ENCODE measurements around the gene PELO. TPM values are rescaled to one million over a fixed set of nuclear protein-coding genes. Genes with fewer than 3 reads are reported as not detected.
"Not testable (repeated sequence)": the region's sequence is repeated elsewhere in the genome, so short reads cannot be mapped to it uniquely, and the experiment has no call there.

PELO gene
- 19.8 and 23.6 TPM in 2 replicates for total RNA-seq (2012; rRNA removed)

GRCh38 chr5:52787600-52788504, at the start of gene PELO, which contains the start of gene ITGA1:
Gene PELO, plus strand, starts transcription at chr5:52787916. Its CDS starts 12,479 bp downstream, at chr5:52800395.
Gene ITGA1, plus strand, starts transcription at chr5:52787916. Its CDS starts 438 bp downstream, at chr5:52788354.
- peak within 1 kb of the TSS; percentile 87 for H3K4me2 ChIP-seq (ENCODE audit: low read length)
- no peaks in the 10 kb centered on the region for H3K36me3 ChIP-seq (ENCODE audit: insufficient read depth, low read length)
- H3K4me1 ChIP-seq (ENCODE audit: control insufficient read depth, insufficient read depth, low read length) = peaks cover 30% of the 10 kb centered on the region
- H3K27me3 ChIP-seq (ENCODE audit: control insufficient read depth, insufficient read depth, low read length) = no peaks in the 10 kb centered on the region
- H3K9me3 ChIP-seq (replicated peaks; ENCODE audit: low read length) = no peaks in the 10 kb centered on the region
- H3K4me3 ChIP-seq (ENCODE audit: low read length) = peak within 1 kb of the TSS; percentile 77
- H3K9ac ChIP-seq (ENCODE audit: low read depth, low read length) = peak within 1 kb of the TSS; percentile 72

GRCh38 chr5:52738095-52738506, 49.6 kb upstream of the PELO start:
- no peaks in the 10 kb centered on the region for H3K4me1 ChIP-seq (ENCODE audit: control insufficient read depth, insufficient read depth, low read length)
- no peaks in the 10 kb centered on the region for H3K27me3 ChIP-seq (ENCODE audit: control insufficient read depth, insufficient read depth, low read length)
- no peaks in the 10 kb centered on the region for H3K9me3 ChIP-seq (replicated peaks; ENCODE audit: low read length)
- H3K9ac ChIP-seq (ENCODE audit: low read depth, low read length) = no peak overlapping the region
- no peaks in the 10 kb centered on the region for H3K36me3 ChIP-seq (ENCODE audit: insufficient read depth, low read length)
- no peak overlapping the region for H3K4me2 ChIP-seq (ENCODE audit: low read length)
- H3K4me3 ChIP-seq (ENCODE audit: low read length) = no peak overlapping the region

- Histone ChIP-seq H3K9ac (ENCODE audit: low read depth, low read length) (no peak overlapping the region), H3K9me3 (replicated peaks; ENCODE audit: low read length) (no peaks in the 10 kb centered on the region), H3K4me2 (ENCODE audit: low read length) (no peak overlapping the region), H3K27me3 (ENCODE audit: control insufficient read depth, insufficient read depth, low read length) (no peaks in the 10 kb centered on the region), H3K4me1 (ENCODE audit: control insufficient read depth, insufficient read depth, low read length) (no peaks in the 10 kb centered on the region), H3K4me3 (ENCODE audit: low read length) (no peak overlapping the region), H3K36me3 (ENCODE audit: insufficient read depth, low read length) (no peaks in the 10 kb centered on the region)
Measured at GRCh38 chr5:52740007-52740406, 47.7 kb upstream of the PELO start.

DNA sequence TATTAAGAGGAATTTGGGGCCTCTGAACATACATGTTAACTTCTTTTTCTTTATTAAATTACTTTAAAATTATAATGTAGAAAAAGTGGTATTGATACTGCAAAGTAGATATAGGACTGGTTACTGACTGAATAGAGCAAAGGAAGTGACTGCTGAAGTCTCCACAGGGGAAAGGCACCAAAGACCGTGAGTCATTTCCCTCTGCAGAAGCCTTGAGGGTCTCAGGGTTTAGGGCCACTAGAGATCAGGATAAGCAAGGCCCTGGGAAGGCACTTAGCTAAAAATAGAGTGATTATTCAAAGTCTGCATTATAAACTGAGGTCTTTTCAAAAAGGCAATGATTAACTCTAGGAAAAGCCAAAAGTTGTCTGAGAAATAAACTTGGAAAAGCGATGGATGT, 44.7 kb upstream of the PELO start:
- no peak overlapping the region for H3K4me2 ChIP-seq (ENCODE audit: low read length)
- no peak overlapping the region for H3K4me3 ChIP-seq (ENCODE audit: low read length)
- no peaks in the 10 kb centered on the region for H3K9me3 ChIP-seq (replicated peaks; ENCODE audit: low read length)
- no peaks in the 10 kb centered on the region for H3K36me3 ChIP-seq (ENCODE audit: insufficient read depth, low read length)
- no peak overlapping the region for H3K9ac ChIP-seq (ENCODE audit: low read depth, low read length)
- no peaks in the 10 kb centered on the region for H3K4me1 ChIP-seq (ENCODE audit: control insufficient read depth, insufficient read depth, low read length)
- no peaks in the 10 kb centered on the region for H3K27me3 ChIP-seq (ENCODE audit: control insufficient read depth, insufficient read depth, low read length)

DNA sequence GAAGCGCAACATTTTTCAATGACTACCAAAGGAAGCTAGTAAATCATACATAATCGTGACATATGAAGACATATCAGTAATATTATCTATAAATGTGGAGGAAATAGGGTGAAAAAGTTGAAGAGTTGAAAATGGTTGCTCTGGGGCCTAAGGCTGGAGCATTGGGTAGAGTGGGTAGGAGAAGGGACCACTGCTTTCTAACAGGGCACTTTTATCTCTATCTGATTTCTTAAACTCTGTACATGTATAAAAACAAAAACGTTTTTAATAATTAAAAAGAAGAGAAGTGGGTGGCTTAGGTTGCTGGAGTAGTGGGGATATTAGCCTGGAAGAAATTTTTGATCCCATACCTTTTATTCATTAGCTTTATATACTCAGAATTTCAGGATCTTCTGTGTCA, 44.2 kb upstream of the PELO start:
- Histone ChIP-seq H3K36me3 (ENCODE audit: insufficient read depth, low read length) (no peaks in the 10 kb centered on the region), H3K4me2 (ENCODE audit: low read length) (no peak overlapping the region), H3K9me3 (replicated peaks; ENCODE audit: low read length) (no peaks in the 10 kb centered on the region), H3K4me3 (ENCODE audit: low read length) (no peak overlapping the region), H3K4me1 (ENCODE audit: control insufficient read depth, insufficient read depth, low read length) (no peaks in the 10 kb centered on the region), H3K27me3 (ENCODE audit: control insufficient read depth, insufficient read depth, low read length) (no peaks in the 10 kb centered on the region), H3K9ac (ENCODE audit: low read depth, low read length) (no peak overlapping the region)

- no peak overlapping the region for H3K4me2 ChIP-seq (ENCODE audit: low read length)
- H3K9me3 ChIP-seq (replicated peaks; ENCODE audit: low read length) = no peaks in the 10 kb centered on the region
- H3K4me3 ChIP-seq (ENCODE audit: low read length) = no peak overlapping the region
- H3K4me1 ChIP-seq (ENCODE audit: control insufficient read depth, insufficient read depth, low read length) = no peaks in the 10 kb centered on the region
- H3K27me3 ChIP-seq (ENCODE audit: control insufficient read depth, insufficient read depth, low read length) = no peaks in the 10 kb centered on the region
- H3K9ac ChIP-seq (ENCODE audit: low read depth, low read length) = no peak overlapping the region
- no peaks in the 10 kb centered on the region for H3K36me3 ChIP-seq (ENCODE audit: insufficient read depth, low read length)
Measured at GRCh38 chr5:52743970-52744369, 43.7 kb upstream of the PELO start.

DNA sequence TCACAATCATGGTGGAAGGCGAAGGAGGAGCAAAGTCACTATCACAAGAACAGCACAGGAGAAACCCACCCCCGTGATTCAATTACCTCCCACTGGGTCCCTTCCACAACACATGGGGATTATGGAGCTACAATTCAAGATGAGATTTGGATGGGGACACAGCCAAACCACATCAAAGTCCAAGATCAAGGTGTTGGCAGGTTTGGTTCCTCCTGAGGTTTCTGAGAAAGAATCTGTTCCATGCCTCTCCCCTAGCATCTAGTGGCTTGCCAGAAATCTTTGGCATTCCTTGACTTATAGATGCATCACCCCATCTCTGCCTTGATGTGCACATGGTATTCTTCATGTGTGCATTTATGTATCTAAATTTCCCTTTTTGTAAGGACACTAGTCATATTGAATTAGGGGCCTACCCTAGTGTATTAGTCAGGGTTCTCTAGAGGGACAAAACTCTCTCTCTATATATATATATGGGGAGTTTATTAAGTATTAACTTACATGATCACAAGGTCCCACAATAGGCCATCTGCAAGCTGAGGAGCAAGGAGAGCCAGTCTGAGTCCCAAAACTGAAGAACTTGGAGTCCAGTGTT, 42.8 kb upstream of the PELO start:
- not testable (repeated sequence) for H3K4me1 ChIP-seq (ENCODE audit: control insufficient read depth, insufficient read depth, low read length); H3K4me3 ChIP-seq (ENCODE audit: low read length); H3K36me3 ChIP-seq (ENCODE audit: insufficient read depth, low read length); H3K9me3 ChIP-seq (replicated peaks; ENCODE audit: low read length); H3K4me2 ChIP-seq (ENCODE audit: low read length); H3K9ac ChIP-seq (ENCODE audit: low read depth, low read length); H3K27me3 ChIP-seq (ENCODE audit: control insufficient read depth, insufficient read depth, low read length)

GRCh38 chr5:52746539-52746938, 41.2 kb upstream of the PELO start:
- Histone ChIP-seq H3K9me3 (replicated peaks; ENCODE audit: low read length) (no peaks in the 10 kb centered on the region), H3K36me3 (ENCODE audit: insufficient read depth, low read length) (no peaks in the 10 kb centered on the region), H3K4me2 (ENCODE audit: low read length) (no peak overlapping the region), H3K4me1 (ENCODE audit: control insufficient read depth, insufficient read depth, low read length) (no peaks in the 10 kb centered on the region), H3K27me3 (ENCODE audit: control insufficient read depth, insufficient read depth, low read length) (no peaks in the 10 kb centered on the region), H3K9ac (ENCODE audit: low read depth, low read length) (no peak overlapping the region), H3K4me3 (ENCODE audit: low read length) (no peak overlapping the region)

- no peak overlapping the region for H3K4me3 ChIP-seq (ENCODE audit: low read length)
- no peaks in the 10 kb centered on the region for H3K36me3 ChIP-seq (ENCODE audit: insufficient read depth, low read length)
- H3K4me2 ChIP-seq (ENCODE audit: low read length) = no peak overlapping the region
- no peaks in the 10 kb centered on the region for H3K27me3 ChIP-seq (ENCODE audit: control insufficient read depth, insufficient read depth, low read length)
- no peak overlapping the region for H3K9ac ChIP-seq (ENCODE audit: low read depth, low read length)
- no peaks in the 10 kb centered on the region for H3K9me3 ChIP-seq (replicated peaks; ENCODE audit: low read length)
- no peaks in the 10 kb centered on the region for H3K4me1 ChIP-seq (ENCODE audit: control insufficient read depth, insufficient read depth, low read length)
Measured at GRCh38 chr5:52748590-52748989, 39.1 kb upstream of the PELO start.

- Histone ChIP-seq H3K27me3 (ENCODE audit: control insufficient read depth, insufficient read depth, low read length) (no peaks in the 10 kb centered on the region), H3K4me1 (ENCODE audit: control insufficient read depth, insufficient read depth, low read length) (no peaks in the 10 kb centered on the region), H3K4me2 (ENCODE audit: low read length) (no peak overlapping the region), H3K36me3 (ENCODE audit: insufficient read depth, low read length) (no peaks in the 10 kb centered on the region), H3K9me3 (replicated peaks; ENCODE audit: low read length) (no peaks in the 10 kb centered on the region), H3K4me3 (ENCODE audit: low read length) (no peak overlapping the region), H3K9ac (ENCODE audit: low read depth, low read length) (no peak overlapping the region)
Measured at GRCh38 chr5:52749666-52750065, 38.0 kb upstream of the PELO start.

DNA sequence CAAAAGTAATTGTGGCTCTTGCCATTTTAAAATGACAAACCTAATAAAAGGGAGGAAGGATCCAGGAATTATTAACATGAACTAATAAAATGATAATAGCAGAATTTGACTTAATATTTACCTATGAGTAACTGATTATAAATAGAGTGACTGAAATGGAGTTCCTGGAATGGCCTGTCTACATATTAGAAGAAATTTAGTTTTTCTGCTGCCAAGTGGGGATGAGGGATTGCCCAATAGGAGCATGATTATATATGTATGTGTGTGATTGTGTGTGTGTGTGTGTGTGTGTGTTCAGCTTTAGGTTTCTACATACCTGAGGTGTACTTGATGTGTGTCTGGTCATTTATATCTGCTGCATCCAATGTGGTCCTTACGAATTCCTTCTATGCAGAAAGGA, 36.6 kb upstream of the PELO start:
- H3K27me3 ChIP-seq (ENCODE audit: control insufficient read depth, insufficient read depth, low read length) = no peaks in the 10 kb centered on the region
- no peaks in the 10 kb centered on the region for H3K9me3 ChIP-seq (replicated peaks; ENCODE audit: low read length)
- no peaks in the 10 kb centered on the region for H3K4me1 ChIP-seq (ENCODE audit: control insufficient read depth, insufficient read depth, low read length)

More for the DNA sequence above, 36.6 kb upstream of the PELO start:
- Histone ChIP-seq H3K9ac (ENCODE audit: low read depth, low read length) (no peak overlapping the region), H3K36me3 (ENCODE audit: insufficient read depth, low read length) (no peaks in the 10 kb centered on the region), H3K4me2 (ENCODE audit: low read length) (no peak overlapping the region), H3K4me3 (ENCODE audit: low read length) (no peak overlapping the region)
